Neutrophil (primary cell): ENCODE results near the gene DDX42.
"Not testable (repeated sequence)": the region's sequence is repeated elsewhere in the genome, so short reads cannot be mapped to it uniquely, and the experiment has no call there.

ENCODE experiments used
- H3K27ac ChIP-seq: fragments of 200-600 bp; sonication (generic); 2 replicates; pipeline ENCODE4 v1.5.1; 2016; ENCODE audit warnings: mild to moderate bottlenecking, moderate library complexity
- H3K27me3 ChIP-seq: fragments of 200-600 bp; sonication (generic); 2 replicates; pipeline ENCODE4 v1.6.0; 2016; ENCODE audit warnings: mild to moderate bottlenecking
- H3K36me3 ChIP-seq: fragments of 200-600 bp; sonication (generic); 2 replicates; pipeline ENCODE4 v1.5.1; 2017
- H3K4me1 ChIP-seq, 2 experiments: fragments of 200-600 bp in 1 of 2; sonication (generic) in 1 of 2; 1 replicate in 1 of 2; 2 replicates in 1 of 2; pipeline versions ENCODE4 v1.5.1 to v1.6.1; 2013 to 2016; ENCODE audit warnings: low read depth in 1 of 2, low read length in 1 of 2, mild to moderate bottlenecking in 1 of 2, moderate library complexity in 1 of 2; ENCODE audit not compliant: control insufficient read depth in 1 of 2, insufficient read depth in 1 of 2
- H3K4me3 ChIP-seq, 2 experiments: fragments of 200-600 bp in 1 of 2; sonication (generic) in 1 of 2; 1 replicate in 1 of 2; 2 replicates in 1 of 2; pipeline ENCODE4 v1.5.1; 2013 to 2016; ENCODE audit warnings: low read depth in 1 of 2, low read length in 1 of 2, mild to moderate bottlenecking in 1 of 2, moderate library complexity in 1 of 2
- H3K9me3 ChIP-seq: fragments of 200-600 bp; sonication (generic); 2 replicates; pipeline ENCODE4 v1.5.1; 2016
- CTCF ChIP-seq: fragments of 200-600 bp; sonication (generic); IDR thresholded peaks from 2 replicates; pipeline ENCODE4 v1.5.1; 2016; ENCODE audit warnings: antibody characterized with exemption

The DDX42 gene

GRCh38 chr17:63790057-63790456, 16.1 kb downstream of the DDX42 start:
- no peak for TF ChIP-seq CTCF
- Histone ChIP-seq H3K4me3 (no peak overlapping the region), H3K36me3 (peaks cover 76% of the 10 kb centered on the region), H3K9me3 (no peaks in the 10 kb centered on the region), H3K27ac (no peak overlapping the region), H3K27me3 (no peaks in the 10 kb centered on the region), H3K4me1 (no peaks in the 10 kb centered on the region)

DNA sequence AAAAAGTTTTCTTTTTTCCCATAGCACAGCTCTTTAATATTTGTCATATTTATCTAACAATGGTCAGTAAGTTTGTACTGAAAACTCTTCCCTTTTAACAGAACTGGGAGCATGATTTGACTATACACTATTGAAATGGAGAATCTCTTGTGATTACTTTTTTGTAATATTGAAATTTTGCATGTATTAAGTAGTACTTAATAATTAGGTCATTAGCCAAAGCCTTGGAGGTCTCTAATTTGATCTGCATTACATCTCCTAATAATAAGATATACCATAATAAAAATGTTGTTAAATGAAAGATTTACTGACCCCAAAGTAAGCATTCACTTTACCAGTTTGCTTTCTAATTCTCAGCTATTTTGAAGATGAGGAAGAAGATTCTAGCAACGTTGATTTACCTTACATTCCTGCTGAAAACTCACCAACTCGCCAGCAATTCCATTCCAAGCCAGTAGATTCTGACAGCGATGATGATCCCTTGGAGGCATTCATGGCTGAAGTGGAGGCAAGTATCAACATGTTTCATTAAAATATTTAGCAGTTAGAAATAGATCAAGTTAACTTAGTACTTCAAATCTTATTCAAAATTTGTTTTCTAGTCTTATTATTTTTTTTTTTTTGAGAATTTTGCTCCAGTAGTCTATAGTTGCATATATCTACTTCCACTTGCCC, 18.2 kb downstream of the DDX42 start:
- Histone ChIP-seq H3K36me3 (peaks cover 91% of the 10 kb centered on the region), H3K4me1 (no peaks in the 10 kb centered on the region), H3K9me3 (no peaks in the 10 kb centered on the region), H3K27ac (no peak overlapping the region), H3K4me3 (no peak overlapping the region), H3K27me3 (no peaks in the 10 kb centered on the region)
- TF ChIP-seq CTCF, result no peak

DNA sequence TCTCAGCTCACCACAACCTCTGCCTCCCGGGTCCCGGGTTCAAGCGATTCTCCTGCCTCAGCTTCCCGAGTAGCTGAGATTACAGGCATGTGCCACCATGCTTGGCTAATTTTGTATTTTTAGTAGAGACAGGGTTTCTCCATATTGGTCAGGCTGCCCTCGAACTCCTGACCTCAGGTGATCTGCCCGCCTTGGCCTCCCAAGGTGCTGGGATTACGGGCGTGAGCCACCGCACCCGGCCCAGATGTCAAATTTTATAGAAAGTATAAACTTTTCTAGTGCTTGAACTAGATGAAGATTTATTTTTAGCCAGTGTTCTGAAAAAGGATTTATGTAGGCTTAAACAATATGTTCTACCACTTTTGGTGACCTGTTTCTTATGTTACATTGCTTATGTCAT, 22.4 kb downstream of the DDX42 start:
- peaks cover 92% of the 10 kb centered on the region for H3K36me3 ChIP-seq
- H3K4me3 ChIP-seq, H3K4me1 ChIP-seq, H3K27ac ChIP-seq, H3K9me3 ChIP-seq, H3K27me3 ChIP-seq: not testable (repeated sequence)

DNA sequence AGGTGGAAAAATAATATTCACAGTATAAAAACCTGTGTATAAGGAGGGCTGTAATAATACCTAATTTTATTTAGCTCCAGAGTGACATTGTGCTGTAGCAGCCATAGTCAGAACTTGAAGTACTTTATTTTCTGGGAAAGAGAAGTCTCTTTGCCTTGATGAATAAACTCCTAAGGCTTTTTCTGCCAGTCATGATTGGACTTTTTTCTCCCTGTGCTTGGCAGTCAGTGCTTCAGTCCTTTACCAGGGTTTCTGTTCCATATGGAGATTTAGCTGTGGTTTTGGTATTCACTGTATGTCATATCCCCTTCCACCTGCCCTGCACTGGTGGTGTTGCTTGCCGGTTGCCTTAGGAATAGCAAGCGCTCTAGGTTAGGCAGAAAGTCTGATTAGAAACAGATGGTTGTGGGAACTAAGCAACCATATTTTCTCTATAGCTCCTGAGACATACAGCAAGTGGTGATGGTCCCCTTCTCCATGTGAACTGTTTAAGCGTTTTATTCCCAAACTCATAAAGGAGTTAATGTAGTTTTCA, 24.7 kb downstream of the DDX42 start:
- H3K27ac ChIP-seq, result no peak overlapping the region
- no peaks in the 10 kb centered on the region for H3K4me1 ChIP-seq

GRCh38 chr17:63800783-63801182, 26.8 kb downstream of the DDX42 start:
- Histone ChIP-seq H3K36me3 (peaks cover 96% of the 10 kb centered on the region), H3K4me3 (no peak overlapping the region), H3K9me3 (no peaks in the 10 kb centered on the region), H3K4me1 (no peaks in the 10 kb centered on the region), H3K27ac (no peak overlapping the region), H3K27me3 (no peaks in the 10 kb centered on the region)
- no peak for TF ChIP-seq CTCF

More for the DNA sequence above, 24.7 kb downstream of the DDX42 start:
- no peak overlapping the region for H3K4me3 ChIP-seq
- peaks cover 96% of the 10 kb centered on the region for H3K36me3 ChIP-seq
- H3K9me3 ChIP-seq, result no peaks in the 10 kb centered on the region
- TF ChIP-seq CTCF, result no peak
- H3K27me3 ChIP-seq, result no peaks in the 10 kb centered on the region

GRCh38 chr17:63804328-63804727, 30.4 kb downstream of the DDX42 start:
- Histone ChIP-seq H3K9me3 (no peaks in the 10 kb centered on the region), H3K4me3 (no peak overlapping the region), H3K4me1 (no peaks in the 10 kb centered on the region), H3K27me3 (no peaks in the 10 kb centered on the region), H3K36me3 (peaks cover 97% of the 10 kb centered on the region), H3K27ac (no peak overlapping the region)
- no peak for TF ChIP-seq CTCF
